Fibroblast of lung (primary cell): ENCODE results near the gene MCFD2.

Experiments used
- CTCF ChIP-seq, 2 donors: IDR thresholded peaks in 1 of 2; conservative IDR thresholded peaks in 1 of 2; 1 replicate in 1 of 2; 2 replicates in 1 of 2; pipeline ENCODE4 v1.5.1; 2011 to 2012; ENCODE audit warnings: low read length in 2 of 2, control low read depth in 1 of 2, inconsistent platforms in 1 of 2, low read depth in 1 of 2, mild to moderate bottlenecking in 1 of 2
- EZH2 ChIP-seq: IDR thresholded peaks from 2 replicates; pipeline ENCODE4 v1.5.1; 2012; ENCODE audit warnings: low read length, control low read depth, mild to moderate bottlenecking; ENCODE audit errors: missing control alignments

GRCh38 chr2:46870051-46870839, 45.4 kb downstream of the MCFD2 start:
- no peak for TF ChIP-seq CTCF (conservative IDR thresholded peaks at IDR 0.05 in 1 of 2, IDR thresholded peaks at IDR 0.05 in 1 of 2; ENCODE audit: low read depth in 1 of 2, low read length in 2 of 2)
- no peak for TF ChIP-seq EZH2
